Adrenal gland (tissue), 12 donors: ENCODE data around the gene GPC1. TPM values are rescaled to one million over a fixed set of nuclear protein-coding genes. Genes with fewer than 3 reads are reported as not detected.

ENCODE experiments used
- DNase-seq, 7 donors: peaks; one replicate each; pipeline ENCODE4 v3.0.0-alpha.2; 2019 to 2020
- H3K27ac ChIP-seq, 5 donors: fragments of 200-600 bp; sonication (generic) in 4 of 5; 1 replicate in 3 of 5; 2 replicates in 2 of 5; pipeline versions ENCODE4 v1.5.1 to v1.8.0; 2016 to 2020; ENCODE audit warnings: mild to moderate bottlenecking in 1 of 5
- H3K27me3 ChIP-seq: fragments of 200-600 bp; 2 replicates; pipeline ENCODE4 v1.8.0; 2021
- H3K36me3 ChIP-seq, 2 donors: fragments of 200-600 bp; replicated peaks in 1 of 2; 1 replicate in 1 of 2; 2 replicates in 1 of 2; pipeline versions ENCODE4 v1.5.1 to v1.8.0; 2018 to 2022
- H3K4me1 ChIP-seq, 2 donors: fragments of 200-600 bp; replicated peaks in 1 of 2; 1 replicate in 1 of 2; 2 replicates in 1 of 2; pipeline versions ENCODE4 v1.5.1 to v1.8.0; 2018 to 2021
- H3K4me3 ChIP-seq, 4 donors: fragments of 200-600 bp; sonication (generic) in 3 of 4; one replicate each; pipeline ENCODE4 v1.5.1; 2016 to 2018
- H3K9me3 ChIP-seq, 3 donors: fragments of 200-600 bp; sonication (generic) in 1 of 3; replicated peaks in 1 of 3; 1 replicate in 2 of 3; 2 replicates in 1 of 3; pipeline versions ENCODE4 v1.5.1 to v1.8.0; 2016 to 2021
- CTCF ChIP-seq, 6 experiments: fragments of 450-650 bp in 4 of 6; fragments of 200-600 bp in 2 of 6; sonication (generic) in 1 of 6; IDR thresholded peaks; 1 replicate in 5 of 6; 2 replicates in 1 of 6; pipeline versions ENCODE4 v1.5.1 to v1.8.0; 2016 to 2021; ENCODE audit warnings: antibody characterized with exemption in 6 of 6, mild to moderate bottlenecking in 2 of 6, moderate library complexity in 1 of 6
- POLR2A ChIP-seq, 2 donors: fragments of 450-650 bp; IDR thresholded peaks; one replicate each; pipeline ENCODE4 v1.6.1; 2017; ENCODE audit warnings: antibody characterized with exemption in 2 of 2, mild to moderate bottlenecking in 2 of 2, moderate library complexity in 1 of 2
- WGBS, 4 donors: extraction: QIAGEN DNeasy Blood & Tissue Kit in 2 of 4; methylation state at CpG; one replicate each; pipeline versions ENCODE4 v1.1.5 to v1.1.7; 2013 to 2017; 5-methylcytosine and 5-hydroxymethylcytosine counted together
- intact Hi-C, 2 donors: fragments of 100-400 bp; cut with DNase I; formaldehyde crosslinking; loops; one replicate each; pipeline versions ENCODE4 v1.14.1 to v1.15.0; 2022 to 2023
- polyA plus RNA-seq, 3 donors: library from polyadenylated mRNA; stranded (reverse); fragments of 200-250 nt in 2 of 3; fragments of 350-450 nt in 1 of 3; fragmentation: Illumina TruSeq in 1 of 3; extraction: RNeasy Lipid Tissue Mini Kit (QIAGEN cat#74804) in 1 of 3; gene quantifications; one replicate each; pipeline ENCODE4 v1.2.3, GENCODE V29; 2013 to 2014
- total RNA-seq, 9 donors: library from RNA; depleted of rRNA in 4 of 9; stranded (reverse); fragments of >200 nt in 4 of 9; fragments of 120-200 nt in 1 of 9; fragmentation: NEBNext Ultra II Directional in 1 of 9; extraction: Animal tissue kit (Norgen Biotek cat#: 25700) in 1 of 9; gene quantifications; one replicate each; pipeline versions ENCODE4 v1.1.0 to v1.2.4, GENCODE V29; 2013 to 2023
- donor health status: healthy with polysubstance abuse.
- donor health status: Bipolar disorder and iron deficiency.
- donor health status: DM: yes; HTN: yes; CAD: no.
- donor health status: DM: no; HTN: no; CAD: no.
- donor health status: DM: no; HTN: no; CAD: no.
- donor health status: DM: yes; HTN: yes; CAD: no.

The GPC1 gene
- total and polyA plus RNA-seq, 12 donors, result 11.8 to 202 (median 132) TPM

DNA sequence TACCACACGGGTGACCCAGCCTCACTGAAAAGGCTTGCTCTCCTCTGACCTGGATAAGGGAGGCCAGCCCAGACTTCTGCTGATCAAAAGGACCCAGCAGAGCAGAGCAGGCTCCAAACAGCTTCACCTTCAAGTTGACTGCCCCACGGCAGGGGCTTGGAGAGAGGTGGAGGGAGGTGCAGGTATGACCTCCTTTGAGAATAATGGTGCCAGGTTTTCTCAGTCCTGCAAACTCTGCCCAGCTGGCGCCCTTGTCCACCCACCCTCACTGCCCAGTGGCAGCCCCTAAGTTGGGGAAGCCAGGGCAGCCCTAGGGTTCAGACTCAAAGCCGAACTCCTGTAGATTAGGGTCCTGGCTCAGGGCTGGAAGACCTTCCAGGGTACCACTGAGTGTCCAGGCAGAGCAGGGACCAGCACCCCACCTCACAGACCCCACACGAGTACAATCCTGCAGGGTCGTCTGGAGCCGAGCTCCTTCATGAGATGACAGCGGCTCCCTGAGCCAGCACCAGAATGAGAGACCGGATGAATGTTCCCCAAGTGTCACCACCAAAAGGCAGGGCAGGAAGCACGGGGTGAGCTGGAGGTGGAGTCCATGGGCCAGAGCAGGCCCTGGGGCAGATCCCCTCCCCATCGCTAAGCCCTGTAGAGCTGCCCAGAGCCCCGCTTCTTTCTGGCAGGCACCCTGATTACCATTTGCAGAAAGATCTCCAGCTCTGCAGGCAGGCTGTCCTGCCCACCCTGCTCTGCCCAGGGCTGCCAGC, 3.6 kb upstream of the GPC1 start:
- DNase-seq, result peak in 6 of 7 donors; percentile 0 to 27 (median 12)
- 84 to 94% (median 86%) methylated on average over 7 to 12 of the region's 12 CpGs for WGBS, 4 donors
- H3K27me3 ChIP-seq, result no peaks in the 10 kb centered on the region
- no peak overlapping the region for H3K27ac ChIP-seq
- no peak overlapping the region for H3K4me3 ChIP-seq
- H3K36me3 ChIP-seq, result no peaks in the 10 kb centered on the region
- intact Hi-C loops, result loop anchor here in 1 of 2 donors (5.0 kb wide), 1 partner anchor 45 kb away; no protein-coding TSS in a partner anchor
- no peaks in the 10 kb centered on the region for H3K9me3 ChIP-seq
- peaks cover 13 to 17% of the 10 kb centered on the region in 2 donors for H3K4me1 ChIP-seq
- TF ChIP-seq CTCF (IDR thresholded peaks at IDR 0.05) (no peak), POLR2A (IDR thresholded peaks at IDR 0.05) (no peak)

DNA sequence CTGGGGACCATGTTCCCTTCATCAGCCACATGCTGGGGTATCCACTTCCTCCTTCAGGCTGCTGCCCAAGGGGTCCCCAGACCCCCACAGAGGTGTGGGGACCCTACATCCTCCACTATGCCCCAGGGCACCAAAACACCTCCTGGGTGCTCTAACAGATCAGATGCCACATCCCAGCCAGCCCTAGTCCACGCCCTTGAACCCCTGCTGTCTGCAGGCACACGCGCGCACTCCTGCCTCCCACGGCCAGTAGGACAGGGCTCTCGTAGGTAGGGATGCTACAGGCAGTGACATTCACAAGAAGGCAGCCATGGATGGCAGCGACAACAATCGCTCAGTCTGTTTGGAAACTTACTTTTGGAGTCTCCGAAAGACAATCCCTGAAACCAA, 3.0 kb upstream of the GPC1 start:
- Histone ChIP-seq H3K9me3 (no peaks in the 10 kb centered on the region), H3K27ac (no peak overlapping the region), H3K36me3 (no peaks in the 10 kb centered on the region), H3K4me1 (peaks cover 19 to 23% of the 10 kb centered on the region in 2 donors), H3K4me3 (no peak overlapping the region), H3K27me3 (no peaks in the 10 kb centered on the region)
- TF ChIP-seq POLR2A (IDR thresholded peaks at IDR 0.05), result no peak
- TF ChIP-seq CTCF (IDR thresholded peaks at IDR 0.05), result no peak
- DNase-seq, result peak in 4 of 7 donors; percentile 0 to 20 (median 14)
- WGBS, 4 donors, result 86 to 92% (median 90%) methylated on average over 9 of the region's 9 CpGs
- intact Hi-C loops, result loop anchor here in 1 of 2 donors (5.0 kb wide), 1 partner anchor 45 kb away; no protein-coding TSS in a partner anchor

DNA sequence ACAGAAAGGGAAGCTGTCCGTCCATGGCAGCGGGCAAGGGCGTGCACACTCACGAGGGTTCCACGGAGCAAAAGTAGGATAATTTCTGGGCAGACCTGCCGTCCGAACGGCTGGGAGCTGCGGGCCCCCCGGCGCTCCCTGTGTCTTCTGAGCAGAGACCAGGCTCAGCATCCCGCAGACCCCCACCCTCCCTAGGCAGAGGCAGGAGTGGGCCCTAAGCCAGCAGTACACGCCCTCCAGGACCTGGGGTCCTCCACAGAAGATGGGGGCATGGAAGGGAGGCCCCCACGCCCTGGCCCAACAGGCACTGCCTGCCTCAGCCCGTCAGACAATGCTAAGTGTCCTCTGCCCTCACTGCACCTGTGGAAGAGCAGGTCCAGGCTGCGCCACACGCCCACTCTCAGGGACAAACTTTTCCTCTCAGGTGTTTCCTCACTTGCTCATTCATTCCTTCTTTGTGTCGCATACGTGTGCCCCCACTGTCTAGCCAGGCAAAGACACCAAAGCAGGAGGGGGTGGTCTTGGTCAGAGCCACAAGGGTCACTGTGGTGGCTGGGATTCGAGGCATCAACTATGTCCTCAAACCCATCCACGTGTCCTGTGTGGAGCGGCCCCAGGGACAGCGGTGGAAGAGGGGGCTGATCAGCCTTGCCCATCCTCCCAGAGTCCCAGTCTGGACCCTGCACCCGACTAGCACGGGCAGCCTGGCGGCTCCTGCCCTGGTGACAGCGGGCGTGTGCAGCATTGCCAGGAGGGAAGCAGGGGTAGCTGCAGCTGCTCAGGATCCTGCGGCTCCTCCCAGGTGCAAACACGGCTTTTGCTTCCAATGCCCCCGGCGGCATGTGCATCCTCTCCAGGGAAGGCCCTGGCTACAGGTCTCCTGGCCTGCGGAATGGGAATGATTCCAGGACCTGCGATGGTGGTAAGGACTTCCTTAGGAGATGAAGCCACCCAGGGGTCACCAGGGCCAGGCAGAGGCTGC, 2.4 kb upstream of the GPC1 start:
- intact Hi-C loops, result loop anchor here in 1 of 2 donors (5.0 kb wide), 1 partner anchor 46 kb away; no protein-coding TSS in a partner anchor
- Histone ChIP-seq H3K4me3 (no peak overlapping the region), H3K36me3 (no peaks in the 10 kb centered on the region), H3K9me3 (no peaks in the 10 kb centered on the region), H3K4me1 (peaks cover 26 to 30% of the 10 kb centered on the region in 2 donors), H3K27me3 (no peaks in the 10 kb centered on the region), H3K27ac (peak overlapping the region in 3 of 5 donors; percentile 24 to 100 (median 87))
- peak; percentile 1 to 51 (median 27) for DNase-seq
- TF ChIP-seq CTCF (IDR thresholded peaks at IDR 0.05) (no peak), POLR2A (IDR thresholded peaks at IDR 0.05) (no peak)
- 72 to 91% (median 88%) methylated on average over 14 to 34 of the region's 34 CpGs for whole genome bisulfite sequencing, 4 donors
